ENCODE results near the gene C2orf72.
"Not testable (repeated sequence)": the region's sequence is repeated elsewhere in the genome, so short reads cannot be mapped to it uniquely, and the experiment has no call there.

C2orf72 gene

GRCh38 chr2:231047274-231047922 is 10.1 kb downstream of the C2orf72 start:
- no peak for DNase-seq

- no peak for DNase-seq
Measured at GRCh38 chr2:231047923-231048915, 10.9 kb downstream of the C2orf72 start.

GRCh38 chr2:231049286-231050017 is 12.1 kb downstream of the C2orf72 start:
- no peak for DNase-seq

GRCh38 chr2:231050018-231050901 is 12.9 kb downstream of the C2orf72 start:
- no peak for DNase-seq

GRCh38 chr2:231051116-231051515 is 13.8 kb downstream of the C2orf72 start:
- no peak for DNase-seq

- peak; percentile 77 for DNase-seq
Measured at GRCh38 chr2:231052494-231053451, 15.4 kb downstream of the C2orf72 start.

GRCh38 chr2:231053846-231054245 is 16.5 kb downstream of the C2orf72 start:
- DNase-seq = no peak

- peak; percentile 93 for DNase-seq
Measured at GRCh38 chr2:231056453-231057416, 19.4 kb downstream of the C2orf72 start, which contains the start of gene PSMD1. Gene PSMD1 (plus strand): TSS chr2:231056867. CDS start chr2:231057026, 159 bp downstream.

- no peak for DNase-seq
Measured at GRCh38 chr2:231057590-231057989, 20.3 kb downstream of the C2orf72 start.

GRCh38 chr2:231058761-231059550 is 21.6 kb downstream of the C2orf72 start:
- no peak for DNase-seq

- no peak for DNase-seq
Measured at GRCh38 chr2:231059756-231060155, 22.4 kb downstream of the C2orf72 start.

GRCh38 chr2:231062776-231063175 is 25.5 kb downstream of the C2orf72 start:
- no peak for DNase-seq

- no peak for DNase-seq
Measured at GRCh38 chr2:231063347-231063746, 26.0 kb downstream of the C2orf72 start.

- no peak for DNase-seq
Measured at GRCh38 chr2:231065966-231066365, 28.6 kb downstream of the C2orf72 start.

- not testable (repeated sequence) for DNase-seq
Measured at GRCh38 chr2:231067531-231067930, 30.2 kb downstream of the C2orf72 start.

- no peak for DNase-seq
Measured at GRCh38 chr2:231068525-231069222, 31.4 kb downstream of the C2orf72 start.

GRCh38 chr2:231069379-231070054 is 32.2 kb downstream of the C2orf72 start:
- DNase-seq = no peak

GRCh38 chr2:231084565-231084964 is 47.2 kb downstream of the C2orf72 start:
- DNase-seq = no peak
